Measurements from ENCODE around the gene MAP4K4. TPM values are rescaled to one million over a fixed set of nuclear protein-coding genes. Genes with fewer than 3 reads are reported as not detected.

Gene MAP4K4
- total RNA-seq, 2 experiments from 2014 or later, result 67.2 to 181 TPM

GRCh38 chr2:101816598-101816997 is 119.1 kb downstream of the MAP4K4 start:
- Histone ChIP-seq H2AFZ (ENCODE audit: low read length) (no peak overlapping the region), H3K79me2 (ENCODE audit: insufficient read depth, low read depth, low read length) (peaks cover 78% of the 10 kb centered on the region), H4K20me1 (ENCODE audit: insufficient read depth, low read length) (peaks cover 18% of the 10 kb centered on the region), H3K4me3 (ENCODE audit: low read depth, low read length, poor library complexity, severe bottlenecking) (no peak overlapping the region), H3K27ac (ENCODE audit: low read depth, low read length, poor library complexity, severe bottlenecking) (no peak overlapping the region), H3K9me2 (ENCODE audit: insufficient read depth, low read length) (no peaks in the 10 kb centered on the region; the same call in 1 of the 2 replicates), H3K4me2 (ENCODE audit: low read length) (no peak overlapping the region), H3K36me3 (ENCODE audit: insufficient read depth, low read length) (peaks cover 5% of the 10 kb centered on the region; the same call in 1 of the 2 replicates), H3K9me3 (ENCODE audit: low read length) (no peaks in the 10 kb centered on the region), H3K4me1 (ENCODE audit: insufficient read depth, low read length, poor library complexity, severe bottlenecking) (peaks cover 5% of the 10 kb centered on the region)
- POLR2A ChIA-PET, result no interaction called here
- no peak for TF ChIP-seq EZH2phosphoT487 (IDR thresholded peaks at IDR 0.05; ENCODE audit: borderline replicate concordance, low read depth, low read length)
- TF ChIP-seq, protein P1, sequence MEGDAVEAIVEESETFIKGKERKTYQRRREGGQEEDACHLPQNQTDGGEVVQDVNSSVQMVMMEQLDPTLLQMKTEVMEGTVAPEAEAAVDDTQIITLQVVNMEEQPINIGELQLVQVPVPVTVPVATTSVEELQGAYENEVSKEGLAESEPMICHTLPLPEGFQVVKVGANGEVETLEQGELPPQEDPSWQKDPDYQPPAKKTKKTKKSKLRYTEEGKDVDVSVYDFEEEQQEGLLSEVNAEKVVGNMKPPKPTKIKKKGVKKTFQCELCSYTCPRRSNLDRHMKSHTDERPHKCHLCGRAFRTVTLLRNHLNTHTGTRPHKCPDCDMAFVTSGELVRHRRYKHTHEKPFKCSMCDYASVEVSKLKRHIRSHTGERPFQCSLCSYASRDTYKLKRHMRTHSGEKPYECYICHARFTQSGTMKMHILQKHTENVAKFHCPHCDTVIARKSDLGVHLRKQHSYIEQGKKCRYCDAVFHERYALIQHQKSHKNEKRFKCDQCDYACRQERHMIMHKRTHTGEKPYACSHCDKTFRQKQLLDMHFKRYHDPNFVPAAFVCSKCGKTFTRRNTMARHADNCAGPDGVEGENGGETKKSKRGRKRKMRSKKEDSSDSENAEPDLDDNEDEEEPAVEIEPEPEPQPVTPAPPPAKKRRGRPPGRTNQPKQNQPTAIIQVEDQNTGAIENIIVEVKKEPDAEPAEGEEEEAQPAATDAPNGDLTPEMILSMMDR (conservative IDR thresholded peaks at IDR 0.05; ENCODE audit: low read length), result no peak
- CTCF ChIA-PET (ENCODE audit: unreplicated experiment), result no interaction called here
- no TSS peak for BruUV-seq (replicated peaks)
- no peak for DNase-seq (ENCODE audit: low spot score)
- intact Hi-C loops (cut with micrococcal nuclease; ENCODE audit: unreplicated experiment), result no loop called here

DNA sequence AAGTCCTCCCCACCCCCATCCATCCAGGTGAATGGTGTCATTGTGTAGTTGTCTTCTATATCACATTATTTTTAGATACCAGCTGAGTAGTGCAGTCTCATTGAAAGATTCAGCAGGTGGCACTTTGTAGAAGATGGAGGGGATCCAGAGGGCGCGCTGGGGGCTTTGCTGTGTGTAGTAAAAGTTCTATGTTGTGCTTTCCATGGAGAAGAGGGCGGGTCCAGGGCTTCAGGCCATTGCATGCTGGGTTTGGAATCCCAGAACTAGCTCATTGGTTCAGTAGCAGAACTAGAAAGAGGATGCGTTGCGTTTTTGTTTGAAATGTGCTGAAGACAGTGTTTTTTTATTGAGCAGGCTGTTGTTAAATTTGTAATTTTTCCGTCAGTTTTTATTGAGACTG is 120.0 kb downstream of the MAP4K4 start:
- Histone ChIP-seq H3K79me2 (ENCODE audit: insufficient read depth, low read depth, low read length) (peaks cover 77% of the 10 kb centered on the region), H3K36me3 (ENCODE audit: insufficient read depth, low read length) (0 out of 2 replicates have a peak, but pooled peaks cover under 1% of the 10 kb centered on the region), H3K4me1 (ENCODE audit: insufficient read depth, low read length, poor library complexity, severe bottlenecking) (peaks cover 5% of the 10 kb centered on the region), H3K4me3 (ENCODE audit: low read depth, low read length, poor library complexity, severe bottlenecking) (no peak overlapping the region), H3K9me3 (ENCODE audit: low read length) (no peaks in the 10 kb centered on the region), H3K9me2 (ENCODE audit: insufficient read depth, low read length) (no peaks in the 10 kb centered on the region; the same call in 1 of the 2 replicates), H3K27ac (ENCODE audit: low read depth, low read length, poor library complexity, severe bottlenecking) (no peak overlapping the region), H3K4me2 (ENCODE audit: low read length) (no peak overlapping the region), H2AFZ (ENCODE audit: low read length) (no peak overlapping the region), H4K20me1 (ENCODE audit: insufficient read depth, low read length) (peaks cover 18% of the 10 kb centered on the region)
- no TSS peak for BruUV-seq (replicated peaks)
- TF ChIP-seq, protein P1 (conservative IDR thresholded peaks at IDR 0.05; ENCODE audit: low read length), result no peak
- TF ChIP-seq EZH2phosphoT487 (IDR thresholded peaks at IDR 0.05; ENCODE audit: borderline replicate concordance, low read depth, low read length), result no peak
- intact Hi-C loops (cut with micrococcal nuclease; ENCODE audit: unreplicated experiment), result no loop called here
- DNase-seq (ENCODE audit: low spot score), result no peak
- ChIA-PET POLR2A (interaction anchor here (0.5 kb wide), 1 partner anchor 53 kb away, joined by 3 read pairs; no protein-coding TSS in a partner anchor), CTCF (ENCODE audit: unreplicated experiment) (no interaction called here)

DNA sequence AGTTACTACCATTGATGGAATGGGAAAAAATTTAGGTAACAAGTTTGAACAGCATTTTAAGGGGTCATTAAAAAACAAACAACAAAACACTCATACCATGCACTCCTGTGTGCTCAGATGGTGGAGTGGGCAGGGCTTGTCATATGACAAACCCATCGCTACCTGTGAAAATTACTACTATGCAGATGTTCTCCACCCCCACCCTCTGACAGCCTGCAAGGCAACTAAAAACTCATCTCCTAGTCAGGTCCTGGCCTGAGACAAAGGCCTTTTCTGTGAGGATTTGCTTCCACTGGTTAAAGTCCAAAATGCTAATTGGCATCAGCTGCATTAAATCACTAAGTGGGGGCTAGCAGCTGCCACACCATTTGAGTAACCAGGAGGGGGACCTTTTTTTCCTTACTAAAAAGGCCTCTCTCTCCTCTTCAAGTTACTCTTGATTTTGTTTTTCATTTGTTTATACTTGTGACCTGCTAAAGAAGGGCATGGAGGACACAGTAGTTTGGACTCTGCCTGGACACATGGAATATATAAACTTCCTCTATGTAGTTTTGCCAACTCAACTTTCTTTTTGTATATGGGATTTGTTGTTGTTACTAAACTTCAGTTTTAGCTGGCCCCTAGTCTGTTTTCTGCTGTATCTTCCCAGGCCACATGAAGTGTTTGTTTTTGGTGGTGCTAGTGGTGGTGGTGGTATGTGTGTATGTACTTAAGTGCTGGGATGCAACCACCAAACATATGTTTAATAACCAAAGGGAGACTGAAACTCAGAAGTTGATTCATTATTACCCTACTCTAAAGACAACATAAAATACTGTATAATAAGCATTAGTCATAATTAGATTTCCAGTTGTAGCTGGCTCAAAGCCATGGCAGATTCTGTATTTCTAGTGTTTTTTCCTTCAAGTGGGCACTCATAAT is 121.3 kb downstream of the MAP4K4 start:
- no TSS peak for BruUV-seq (replicated peaks)
- H3K27ac ChIP-seq (ENCODE audit: low read depth, low read length, poor library complexity, severe bottlenecking), result no peak overlapping the region
- H2AFZ ChIP-seq (ENCODE audit: low read length), result no peak overlapping the region
- no peak overlapping the region for H3K4me2 ChIP-seq (ENCODE audit: low read length)
- H3K36me3 ChIP-seq (ENCODE audit: insufficient read depth, low read length), result peaks cover 2% of the 10 kb centered on the region; the same call in 1 of the 2 replicates
- peaks cover 5% of the 10 kb centered on the region for H3K4me1 ChIP-seq (ENCODE audit: insufficient read depth, low read length, poor library complexity, severe bottlenecking)
- ChIA-PET POLR2A (interaction anchor here (0.8 kb wide), 1 partner anchor 25 kb away, joined by 3 read pairs; no protein-coding TSS in a partner anchor), CTCF (ENCODE audit: unreplicated experiment) (no interaction called here)
- no peak for DNase-seq (ENCODE audit: low spot score)
- H3K79me2 ChIP-seq (ENCODE audit: insufficient read depth, low read depth, low read length), result peaks cover 77% of the 10 kb centered on the region
- no peaks in the 10 kb centered on the region for H3K9me3 ChIP-seq (ENCODE audit: low read length)
- intact Hi-C loops (cut with micrococcal nuclease; ENCODE audit: unreplicated experiment), result no loop called here
- no peak overlapping the region for H3K4me3 ChIP-seq (ENCODE audit: low read depth, low read length, poor library complexity, severe bottlenecking)
- no peak for TF ChIP-seq EZH2phosphoT487 (IDR thresholded peaks at IDR 0.05; ENCODE audit: borderline replicate concordance, low read depth, low read length)
- TF ChIP-seq, protein P1 (conservative IDR thresholded peaks at IDR 0.05; ENCODE audit: low read length), result no peak
- H3K9me2 ChIP-seq (ENCODE audit: insufficient read depth, low read length), result no peaks in the 10 kb centered on the region; the same call in 1 of the 2 replicates
- peaks cover 22% of the 10 kb centered on the region for H4K20me1 ChIP-seq (ENCODE audit: insufficient read depth, low read length)
